HG02798 (cell line): Measurements from ENCODE around the gene IRF2.

ENCODE experiments used
- ATAC-seq: cut with Tn5 transposase; IDR thresholded peaks from one replicate; pipeline ENCODE4 v1.9.1; 2021; ENCODE audit warnings: mild to moderate bottlenecking; ENCODE audit not compliant: unreplicated experiment, poor library complexity

IRF2 gene

GRCh38 chr4:184415071-184415470 is 59.3 kb downstream of the IRF2 start:
- no peak for ATAC-seq

- no peak for ATAC-seq
Observed at GRCh38 chr4:184413261-184414046, 60.9 kb downstream of the IRF2 start.

- no peak for ATAC-seq
Observed at GRCh38 chr4:184410748-184411147, 63.6 kb downstream of the IRF2 start.

- ATAC-seq: peak; percentile 53
Observed at GRCh38 chr4:184409911-184410692, 64.2 kb downstream of the IRF2 start.

- ATAC-seq: no peak
Observed at GRCh38 chr4:184409502-184409901, 64.8 kb downstream of the IRF2 start.

- no peak for ATAC-seq
Observed at GRCh38 chr4:184408684-184409081, 65.7 kb downstream of the IRF2 start.

- no peak for ATAC-seq
Observed at GRCh38 chr4:184408021-184408683, 66.2 kb downstream of the IRF2 start.

- no peak for ATAC-seq
Observed at GRCh38 chr4:184406958-184407391, 67.4 kb downstream of the IRF2 start.

- no peak for ATAC-seq
Observed at GRCh38 chr4:184404047-184404446, 70.3 kb downstream of the IRF2 start.

- peak; percentile 8 for ATAC-seq
Observed at GRCh38 chr4:184403384-184403781, 71.0 kb downstream of the IRF2 start.

- peak; percentile 49 for ATAC-seq
Observed at GRCh38 chr4:184402740-184403383, 71.5 kb downstream of the IRF2 start.

GRCh38 chr4:184402239-184402638 is 72.1 kb downstream of the IRF2 start:
- ATAC-seq: no peak

GRCh38 chr4:184401397-184402171 is 72.8 kb downstream of the IRF2 start:
- ATAC-seq: no peak

GRCh38 chr4:184400891-184401290 is 73.5 kb downstream of the IRF2 start:
- no peak for ATAC-seq

GRCh38 chr4:184400375-184400870 is 73.9 kb downstream of the IRF2 start:
- no peak for ATAC-seq

GRCh38 chr4:184399512-184399908 is 74.8 kb downstream of the IRF2 start:
- no peak for ATAC-seq

- no peak for ATAC-seq
Observed at GRCh38 chr4:184398741-184399511, 75.4 kb downstream of the IRF2 start.

GRCh38 chr4:184397516-184398163 is 76.7 kb downstream of the IRF2 start:
- ATAC-seq: no peak
